NCI-H2196 (cell line): ENCODE data around the gene TTC21A.

ENCODE experiments used
- DNase-seq: peaks from one replicate; lab custom pipeline; 2025; ENCODE audit not compliant: unreplicated experiment; lab: John Stamatoyannopoulos, UW

The TTC21A gene

DNA sequence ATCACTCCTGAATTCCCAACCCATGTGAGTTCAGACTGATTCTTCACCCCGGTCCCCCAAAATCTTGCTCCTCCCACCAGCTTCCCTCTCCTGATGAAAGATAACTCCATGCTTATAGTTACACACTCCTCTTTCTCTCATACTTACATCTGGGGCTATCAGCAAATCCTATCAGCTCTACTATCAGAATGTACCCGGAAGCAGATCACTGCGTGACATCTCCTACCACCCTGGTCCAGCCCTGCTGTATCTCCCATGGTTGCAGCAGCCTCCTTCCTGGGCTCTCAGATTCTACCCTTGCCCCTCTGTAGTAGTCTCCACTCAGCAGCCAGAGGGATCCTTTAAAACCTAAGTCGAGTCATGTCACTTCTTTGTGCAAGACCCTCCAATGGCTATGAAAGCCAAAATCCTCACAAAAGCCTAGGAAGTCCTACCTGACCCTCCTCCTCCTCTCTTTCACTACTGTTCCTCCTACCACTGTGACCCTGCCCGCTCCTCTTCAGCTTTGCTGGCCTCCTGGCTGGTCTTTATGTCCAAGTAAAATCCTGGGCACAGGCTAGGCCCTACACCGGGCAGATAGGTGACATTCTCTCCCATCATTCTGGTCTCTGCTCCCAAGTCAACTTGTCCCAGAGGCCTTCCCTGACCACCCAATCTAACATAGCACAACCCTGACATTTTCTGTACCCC lies 68.7 kb downstream of the TTC21A start:
- no peak for DNase-seq

- peak; percentile 66 for DNase-seq
Measured at GRCh38 chr3:39177708-39178332, 70.3 kb downstream of the TTC21A start.

DNA sequence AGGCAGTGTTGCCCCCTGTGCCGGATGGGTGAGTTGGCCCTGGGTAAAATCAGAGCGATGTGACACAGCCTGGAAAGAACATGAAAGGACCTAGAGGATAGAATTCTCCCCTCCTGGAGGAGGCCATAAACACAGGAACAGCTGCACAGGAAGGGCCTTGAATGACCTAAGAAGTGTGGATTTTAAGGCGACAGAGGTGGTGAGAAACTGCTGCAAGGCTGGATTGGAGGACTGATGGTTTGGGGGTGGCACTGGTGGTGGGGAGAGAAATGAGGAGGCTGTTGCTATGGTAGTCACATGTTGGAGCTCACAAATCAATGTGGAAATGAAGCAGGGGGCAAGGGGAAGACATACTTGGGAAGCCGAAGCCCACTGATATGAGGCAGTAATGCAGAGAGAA lies 71.1 kb downstream of the TTC21A start:
- no peak for DNase-seq

DNA sequence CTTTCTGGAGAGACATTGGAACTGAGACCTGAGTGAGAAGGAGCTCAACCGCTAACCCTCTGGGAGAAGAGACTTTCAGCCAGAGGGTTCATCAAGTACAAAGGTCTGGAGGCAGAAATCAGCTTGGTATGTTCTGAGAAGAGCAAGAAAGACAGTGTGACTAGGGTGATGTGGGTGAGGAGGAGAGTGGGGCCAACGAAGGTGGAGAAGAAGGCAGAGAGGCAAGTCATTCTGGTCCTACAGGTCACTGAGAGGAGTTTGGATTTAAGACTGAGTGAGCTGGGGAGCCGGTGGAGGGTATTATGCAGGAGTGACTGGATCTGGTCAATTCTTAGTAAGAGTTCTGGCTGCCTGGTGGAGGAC lies 72.7 kb downstream of the TTC21A start:
- DNase-seq, result no peak

GRCh38 chr3:39180546-39181346 lies 73.3 kb downstream of the TTC21A start:
- peak; percentile 84 for DNase-seq

DNA sequence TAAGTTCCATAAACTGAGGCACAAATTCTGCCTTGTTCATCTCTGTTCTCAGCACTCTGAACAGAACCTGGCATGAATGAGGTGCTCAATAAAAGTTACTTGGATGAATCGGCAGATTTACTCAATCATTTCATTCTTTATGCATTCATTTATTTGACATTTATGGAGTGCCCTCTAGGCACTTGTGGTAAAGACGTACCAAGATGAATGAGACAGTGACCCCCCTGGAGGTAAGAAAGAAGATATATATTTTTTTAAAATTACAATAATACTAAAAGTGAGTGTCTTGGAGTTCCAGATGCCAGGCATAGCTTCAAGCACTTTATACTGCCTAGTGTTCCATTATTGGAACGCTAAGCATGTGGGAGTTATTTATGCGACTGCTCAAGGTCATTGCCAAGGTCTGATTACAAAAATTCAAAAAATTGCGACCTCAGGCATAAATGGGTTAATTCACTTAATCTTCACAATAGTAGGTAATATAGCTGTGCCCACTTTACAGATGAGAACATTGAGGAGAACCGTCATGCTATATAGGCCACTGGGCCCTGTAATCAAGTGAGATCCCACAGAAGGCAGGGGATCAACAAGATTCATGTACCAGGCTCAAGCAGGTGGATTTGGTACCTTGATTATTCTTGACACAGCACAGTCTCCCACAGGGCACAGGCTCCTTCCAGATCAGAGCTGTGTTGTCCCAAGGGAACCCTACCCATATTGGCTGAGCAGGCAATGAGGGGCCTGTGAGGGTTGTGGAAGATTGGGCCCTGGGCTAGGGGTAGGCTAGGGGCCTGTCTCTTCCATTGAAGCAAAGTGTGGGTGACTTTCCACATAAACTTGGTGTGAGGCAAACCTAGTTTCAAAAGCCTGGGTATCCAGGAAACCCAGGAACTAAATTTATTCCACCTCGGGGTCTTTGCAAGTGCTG lies 74.2 kb downstream of the TTC21A start:
- DNase-seq, result no peak

DNA sequence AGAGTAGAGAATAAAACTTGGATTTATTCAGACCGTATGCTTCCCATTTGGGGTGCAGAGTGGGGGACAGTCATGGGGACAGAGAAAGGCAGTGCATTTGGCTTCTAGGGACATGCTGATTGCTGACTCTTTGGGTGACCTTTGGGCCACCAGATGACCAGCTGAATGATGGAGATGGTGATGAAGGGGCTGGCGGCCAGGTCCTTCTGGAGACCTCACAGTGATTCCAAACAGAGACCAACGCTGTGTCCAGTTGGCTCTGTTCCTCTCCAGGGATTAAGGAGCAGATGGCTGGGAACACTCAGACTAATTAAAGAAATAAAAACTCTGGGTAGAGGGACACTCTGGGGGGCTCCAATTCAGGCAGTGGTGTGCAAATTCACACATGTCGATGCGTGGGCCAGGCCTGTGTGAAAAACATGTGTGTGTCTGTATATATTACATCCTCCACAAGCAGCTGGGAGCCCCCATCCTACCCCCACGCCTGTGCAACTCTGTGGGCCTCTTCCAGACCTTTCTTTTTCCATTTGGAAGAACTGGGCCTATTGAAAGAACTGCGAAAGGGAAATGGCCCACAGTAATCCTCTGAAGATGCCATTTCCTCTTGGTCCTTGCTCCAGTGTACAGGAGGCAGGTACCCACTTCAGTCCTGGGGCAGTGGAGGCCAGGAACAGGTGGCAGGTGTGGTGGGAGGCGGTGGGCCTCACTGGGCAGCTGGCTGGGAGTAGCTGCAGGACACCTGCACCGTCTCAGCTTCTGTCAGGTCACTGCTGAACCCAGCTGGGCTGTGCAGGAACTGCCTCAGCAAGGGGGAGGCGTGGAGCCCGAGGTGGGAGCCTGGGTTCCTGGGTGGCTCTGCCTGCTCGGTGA lies 76.0 kb downstream of the TTC21A start:
- DNase-seq, result no peak

DNA sequence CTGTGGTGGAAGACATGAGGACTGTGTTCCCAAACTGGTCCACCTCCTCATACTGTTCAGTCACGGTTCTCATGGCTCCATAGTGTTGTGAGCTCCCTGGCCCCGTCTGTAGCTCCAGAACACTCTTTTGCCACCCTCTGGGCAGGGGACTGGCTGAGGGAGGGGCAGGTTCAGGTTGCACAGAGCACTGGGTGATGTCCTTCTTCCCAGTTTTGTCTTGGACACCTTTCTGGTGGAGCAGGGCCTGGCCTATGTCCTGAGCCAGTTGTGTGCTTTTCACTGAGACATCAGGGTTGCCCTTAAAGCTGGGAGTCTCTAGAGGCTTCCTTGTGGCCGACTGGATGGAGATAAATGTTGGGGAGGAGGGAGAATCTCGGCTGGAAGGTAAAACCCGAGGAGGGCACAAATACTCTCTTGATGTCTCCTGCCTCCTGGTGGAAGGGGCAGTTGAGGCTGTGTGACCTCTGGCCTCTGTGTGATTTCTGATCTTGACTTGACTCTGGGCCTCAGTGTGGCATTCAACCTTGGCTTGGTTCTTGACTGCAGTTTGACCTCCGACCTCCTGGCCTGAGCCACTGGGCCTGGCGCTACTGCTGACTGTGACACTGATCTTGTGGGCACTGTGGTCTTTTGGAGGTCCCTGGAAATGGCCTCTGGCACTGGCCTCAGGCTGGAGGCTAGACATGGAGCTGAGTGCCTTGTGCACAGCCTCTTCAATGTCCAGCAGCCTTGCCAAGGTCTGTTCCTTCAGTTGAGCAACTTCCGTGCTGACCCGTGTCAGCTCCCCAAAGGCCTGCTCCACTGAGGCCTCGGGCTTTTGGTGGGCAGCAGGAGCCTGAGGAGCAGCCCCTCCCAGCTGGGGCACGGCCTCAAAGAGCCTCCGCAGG lies 76.8 kb downstream of the TTC21A start:
- no peak for DNase-seq

DNA sequence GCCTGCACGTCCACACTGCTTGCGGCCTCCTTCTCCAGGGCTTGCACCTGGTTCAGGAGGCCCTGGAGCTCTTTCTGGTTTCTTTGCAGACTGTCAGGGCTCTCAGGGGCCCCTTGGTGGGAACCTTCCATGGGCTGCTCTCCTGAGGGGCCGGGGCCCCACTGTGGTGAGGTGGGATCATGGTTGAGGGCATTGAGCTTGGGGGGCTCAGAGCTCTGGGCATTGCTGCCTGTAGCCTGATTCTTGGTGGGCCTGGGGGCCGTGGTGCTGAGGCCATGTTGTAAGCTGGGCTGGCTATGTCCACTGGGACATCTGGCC lies 77.4 kb downstream of the TTC21A start:
- no peak for DNase-seq

DNA sequence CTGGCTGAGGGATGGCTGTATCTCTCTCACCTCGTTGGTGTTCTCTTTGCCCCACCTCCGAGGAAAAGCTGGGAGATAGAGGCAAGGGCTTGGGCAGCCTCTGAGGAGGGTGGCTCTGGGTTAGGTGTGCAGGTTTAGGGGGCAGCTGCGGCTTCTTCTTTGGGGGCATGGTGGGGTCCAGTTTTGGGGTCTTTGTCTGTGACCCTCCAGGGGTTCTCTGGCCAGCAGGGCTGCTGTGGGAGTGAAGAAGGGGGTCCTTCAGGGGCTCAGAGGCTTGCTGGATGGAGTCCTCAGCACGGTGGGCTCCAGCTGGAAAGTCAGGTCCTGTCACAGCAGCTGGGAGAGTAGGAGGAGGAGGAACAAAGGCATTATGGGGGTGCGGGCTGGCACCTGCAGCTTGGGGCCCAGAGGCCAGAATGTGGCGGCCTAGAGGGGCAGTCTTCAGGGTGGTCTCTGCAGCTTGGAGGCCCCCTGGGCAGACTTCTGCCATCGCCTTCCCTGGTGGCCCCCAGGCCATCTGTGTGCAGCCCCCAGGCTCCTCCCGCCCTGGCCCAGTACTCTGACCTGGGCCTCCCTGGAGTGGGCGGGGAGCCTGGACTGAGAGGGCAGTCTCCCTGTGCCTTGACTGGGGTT lies 78.0 kb downstream of the TTC21A start:
- no peak for DNase-seq

DNA sequence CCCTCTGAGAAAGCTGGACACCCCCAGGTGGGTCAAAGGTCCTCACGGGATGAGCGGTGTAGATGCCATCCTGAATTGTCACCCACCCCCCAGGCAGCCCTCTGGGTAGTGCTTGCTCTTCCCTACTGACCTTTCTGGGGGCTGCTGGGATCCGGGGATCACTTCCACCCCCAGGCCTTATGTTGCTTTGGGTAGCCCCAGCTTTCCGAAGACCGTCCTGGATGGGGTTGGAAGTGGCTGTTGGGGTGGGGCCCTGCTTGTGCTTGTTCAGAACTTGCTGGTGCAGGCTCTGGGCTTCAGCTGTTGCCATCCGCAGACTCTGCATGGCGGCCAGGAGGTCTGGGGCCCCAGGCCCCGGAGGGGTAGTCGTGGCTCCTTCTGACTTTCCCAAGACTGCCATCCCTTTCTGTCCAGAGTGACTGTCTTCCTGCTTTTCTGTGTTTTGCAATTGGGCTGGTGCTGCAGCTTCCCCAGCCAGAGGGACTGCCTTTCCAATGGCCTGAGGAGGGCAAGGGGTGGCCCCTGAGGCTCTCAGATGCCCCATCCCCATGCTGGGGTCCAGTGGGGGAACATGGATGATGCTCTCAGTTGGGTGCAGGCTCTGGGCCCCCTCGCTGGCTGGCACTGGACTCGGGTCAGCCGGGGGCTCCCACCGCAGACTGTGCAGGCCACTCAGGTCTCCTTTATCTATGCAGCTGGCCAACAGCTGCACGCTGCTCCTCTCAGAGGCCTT lies 78.6 kb downstream of the TTC21A start:
- no peak for DNase-seq

- DNase-seq, result no peak
Measured at GRCh38 chr3:39186692-39187151, 79.2 kb downstream of the TTC21A start.

DNA sequence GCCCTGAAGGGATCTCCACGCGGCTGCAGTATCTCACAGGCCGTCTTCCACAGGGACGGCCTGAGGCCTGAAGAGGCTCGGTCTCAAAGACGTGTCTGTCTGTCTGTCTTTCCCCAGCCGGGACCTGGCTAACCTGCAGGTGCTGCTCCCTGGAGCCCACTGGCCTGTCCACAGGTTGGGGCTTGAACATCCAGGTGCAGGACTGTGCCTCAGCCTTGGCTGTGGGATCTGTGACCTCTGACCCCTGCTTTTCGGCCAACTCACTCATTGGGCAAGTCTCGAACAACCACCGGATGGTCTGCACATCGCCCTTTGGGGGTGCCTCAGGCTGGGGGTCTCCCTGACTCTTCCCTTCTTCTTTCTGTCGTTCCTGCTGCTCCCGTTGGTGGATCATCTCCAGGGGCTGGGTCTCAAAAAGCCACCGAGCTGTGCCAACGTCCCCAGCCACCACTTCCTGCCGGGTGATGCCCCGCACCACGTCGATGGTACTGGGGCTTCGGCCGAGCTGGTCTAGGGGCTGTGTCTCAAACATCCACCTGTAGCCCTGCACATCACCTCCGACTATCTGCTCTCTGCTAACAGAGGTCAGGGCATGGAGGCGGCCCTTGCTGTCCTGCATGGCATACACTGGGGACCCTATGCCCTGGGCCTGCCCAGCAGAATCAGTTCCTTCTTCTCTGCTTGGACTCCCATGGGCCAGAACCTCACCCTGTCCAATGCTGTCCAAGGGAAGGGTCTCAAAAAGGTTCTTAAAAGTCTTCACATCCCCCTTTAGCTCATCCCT lies 80.1 kb downstream of the TTC21A start:
- no peak for DNase-seq
